Thyroid gland (tissue), 4 donors: Measurements from ENCODE around the gene SPECC1. TPM values are rescaled to one million over a fixed set of nuclear protein-coding genes. Genes with fewer than 3 reads are reported as not detected.

ENCODE experiments used
- DNase-seq, 2 donors: peaks; one replicate each; pipeline ENCODE4 v3.0.0-alpha.2; 2019
- H3K27ac ChIP-seq, 3 donors: fragments of 200-600 bp; sonication (generic); 1 replicate in 2 of 3; 2 replicates in 1 of 3; pipeline ENCODE4 v1.5.1; 2016 to 2019; ENCODE audit warnings: mild to moderate bottlenecking in 1 of 3, moderate library complexity in 1 of 3
- H3K27me3 ChIP-seq: fragments of 200-600 bp; sonication (generic); one replicate; pipeline ENCODE4 v1.5.1; 2019
- H3K36me3 ChIP-seq, 2 donors: fragments of 200-600 bp; sonication (generic); one replicate each; pipeline ENCODE4 v1.5.1; 2016 to 2019
- H3K4me1 ChIP-seq, 2 donors: fragments of 200-600 bp; sonication (generic); one replicate each; pipeline ENCODE4 v1.5.1; 2017 to 2019
- H3K4me3 ChIP-seq, 3 donors: fragments of 200-600 bp; sonication (generic); replicated peaks in 1 of 3; 1 replicate in 2 of 3; 2 replicates in 1 of 3; pipeline ENCODE4 v1.5.1; 2016; ENCODE audit warnings: mild to moderate bottlenecking in 1 of 3
- H3K9me3 ChIP-seq: fragments of 200-600 bp; sonication (generic); one replicate; pipeline ENCODE4 v1.5.1; 2017
- CTCF ChIP-seq, 6 experiments: fragments of 200-600 bp in 3 of 6; fragments of 450-650 bp in 3 of 6; sonication (generic) in 3 of 6; IDR thresholded peaks; one replicate each; pipeline ENCODE4 v1.5.1; 2016 to 2019; ENCODE audit warnings: antibody characterized with exemption in 6 of 6, mild to moderate bottlenecking in 2 of 6, inconsistent platforms in 1 of 6, moderate library complexity in 1 of 6
- POLR2A ChIP-seq, 2 donors: fragments of 450-650 bp; IDR thresholded peaks; one replicate each; pipeline ENCODE4 v1.6.1; 2017; ENCODE audit warnings: antibody characterized with exemption in 2 of 2, mild to moderate bottlenecking in 2 of 2, moderate library complexity in 1 of 2
- WGBS, 2 donors: methylation state at CpG; one replicate each; pipeline ENCODE4 v1.1.5; 2017; 5-methylcytosine and 5-hydroxymethylcytosine counted together
- intact Hi-C: fragments of 100-400 bp; cut with DNase I; formaldehyde crosslinking; loops from one replicate; pipeline ENCODE4 v1.15.1; 2023
- total RNA-seq, 4 donors: library from RNA; depleted of rRNA; stranded (reverse); fragments of >200 nt; gene quantifications; one replicate each; pipeline ENCODE4 v1.2.3, GENCODE V29; 2016

Gene SPECC1
- total RNA-seq, 4 donors from 2014 or later, result 19.8 to 41.5 (median 24.4) TPM

- WGBS, 2 donors, result 95 to 98% methylated on average over 3 of the region's 3 CpGs
- intact Hi-C loops, result no loop called here
Measured at GRCh38 chr17:20270369-20270768, 261.2 kb downstream of the SPECC1 start.

GRCh38 chr17:20271011-20271610 lies 262.0 kb downstream of the SPECC1 start:
- no peak for TF ChIP-seq POLR2A (IDR thresholded peaks at IDR 0.05)
- no peak for TF ChIP-seq CTCF (IDR thresholded peaks at IDR 0.05)
- intact Hi-C loops, result no loop called here
- WGBS, 2 donors, result 71 to 74% methylated on average over 5 of the region's 5 CpGs
- no peak for DNase-seq
- Histone ChIP-seq H3K27ac (no peak overlapping the region), H3K4me1 (peaks cover 0 to 3% of the 10 kb centered on the region in 2 donors), H3K27me3 (no peaks in the 10 kb centered on the region), H3K4me3 (no peak overlapping the region), H3K36me3 (no peaks in the 10 kb centered on the region), H3K9me3 (no peaks in the 10 kb centered on the region)

More at GRCh38 chr17:20270369-20270768, 261.2 kb downstream of the SPECC1 start:
- no peaks in the 10 kb centered on the region for H3K9me3 ChIP-seq
- no peak for DNase-seq
- H3K27me3 ChIP-seq, result no peaks in the 10 kb centered on the region
- H3K4me1 ChIP-seq, result peaks cover 0 to 3% of the 10 kb centered on the region in 2 donors
- TF ChIP-seq CTCF (IDR thresholded peaks at IDR 0.05), result no peak
- TF ChIP-seq POLR2A (IDR thresholded peaks at IDR 0.05), result no peak
- H3K4me3 ChIP-seq, result no peak overlapping the region
- H3K36me3 ChIP-seq, result no peaks in the 10 kb centered on the region
- no peak overlapping the region for H3K27ac ChIP-seq

GRCh38 chr17:20273741-20274500 lies 264.8 kb downstream of the SPECC1 start:
- Histone ChIP-seq H3K4me1 (no peaks in the 10 kb centered on the region), H3K27ac (no peak overlapping the region), H3K36me3 (no peaks in the 10 kb centered on the region), H3K27me3 (no peaks in the 10 kb centered on the region), H3K9me3 (no peaks in the 10 kb centered on the region), H3K4me3 (no peak overlapping the region)
- no peak for DNase-seq
- WGBS, 2 donors, result 80 to 81% methylated on average over 8 of the region's 8 CpGs
- TF ChIP-seq CTCF (IDR thresholded peaks at IDR 0.05), result no peak
- TF ChIP-seq POLR2A (IDR thresholded peaks at IDR 0.05), result no peak
- intact Hi-C loops, result no loop called here

GRCh38 chr17:20275653-20276052 lies 266.5 kb downstream of the SPECC1 start:
- Histone ChIP-seq H3K4me3 (no peak overlapping the region), H3K27ac (no peak overlapping the region), H3K4me1 (no peaks in the 10 kb centered on the region), H3K27me3 (no peaks in the 10 kb centered on the region), H3K9me3 (no peaks in the 10 kb centered on the region), H3K36me3 (no peaks in the 10 kb centered on the region)
- WGBS, 2 donors, result 95 to 96% methylated on average over 2 of the region's 2 CpGs
- TF ChIP-seq CTCF (IDR thresholded peaks at IDR 0.05) (no peak), POLR2A (IDR thresholded peaks at IDR 0.05) (no peak)
- DNase-seq, result no peak
- intact Hi-C loops, result no loop called here

- Histone ChIP-seq H3K4me3 (no peak overlapping the region), H3K4me1 (no peaks in the 10 kb centered on the region), H3K36me3 (no peaks in the 10 kb centered on the region), H3K9me3 (no peaks in the 10 kb centered on the region), H3K27ac (no peak overlapping the region), H3K27me3 (no peaks in the 10 kb centered on the region)
- no peak for TF ChIP-seq CTCF (IDR thresholded peaks at IDR 0.05)
- 71 to 85% methylated on average over 2 of the region's 2 CpGs for WGBS, 2 donors
- intact Hi-C loops, result no loop called here
- DNase-seq, result no peak
Measured at GRCh38 chr17:20276421-20276820, 267.3 kb downstream of the SPECC1 start.
